ENCODE measurements around the gene GPALPP1.
A peak's percentile ranks its signal among the peaks of the same experiment; 100 is the strongest.

GRCh38 chr13:44968434-44968815 lies 20.9 kb upstream of the GPALPP1 start:
- TF ChIP-seq IRF3 (IDR thresholded peaks at IDR 0.05; ENCODE audit: low read depth, low read length) (no peak), PBX3 (IDR thresholded peaks at IDR 0.05) (peak; percentile 4; the same call in 1 of the 2 replicates), RAD21 (IDR thresholded peaks at IDR 0.05; ENCODE audit: low read length) (no peak), CTCF (IDR thresholded peaks at IDR 0.05) (no peak), CHD2 (IDR thresholded peaks at IDR 0.05; ENCODE audit: low read length, partially characterized antibody) (no peak), GABPA (IDR thresholded peaks at IDR 0.05; ENCODE audit: low read depth) (no peak), MAX (IDR thresholded peaks at IDR 0.05; ENCODE audit: low read depth) (no peak), SIN3A (IDR thresholded peaks at IDR 0.05; ENCODE audit: borderline replicate concordance, low read depth, low read length) (no peak), ZBTB33 (IDR thresholded peaks at IDR 0.05; ENCODE audit: borderline replicate concordance, low read depth) (no peak), JUND (IDR thresholded peaks at IDR 0.05) (no peak)
